ENCODE data around the gene P4HB.

P4HB gene

GRCh38 chr17:81885454-81885853 lies 25.1 kb upstream of the P4HB start:
- H3K4me1 ChIP-seq (ENCODE audit: insufficient read depth, low read length), result peaks cover 8% of the 10 kb centered on the region
- no peaks in the 10 kb centered on the region for H3K9me3 ChIP-seq (ENCODE audit: control insufficient read depth, insufficient read depth, low read length)
- H3K36me3 ChIP-seq (ENCODE audit: insufficient read depth, low read length), result peaks cover 46% of the 10 kb centered on the region
- no peak overlapping the region for H3K9ac ChIP-seq (ENCODE audit: low read depth, low read length)

GRCh38 chr17:81884968-81885367 lies 24.6 kb upstream of the P4HB start:
- Histone ChIP-seq H3K4me1 (ENCODE audit: insufficient read depth, low read length) (peaks cover 3% of the 10 kb centered on the region), H3K9me3 (ENCODE audit: control insufficient read depth, insufficient read depth, low read length) (no peaks in the 10 kb centered on the region), H3K9ac (ENCODE audit: low read depth, low read length) (no peak overlapping the region), H3K36me3 (ENCODE audit: insufficient read depth, low read length) (peaks cover 41% of the 10 kb centered on the region)

- peaks cover 37% of the 10 kb centered on the region for H3K36me3 ChIP-seq (ENCODE audit: insufficient read depth, low read length)
These were observed 24.2 kb upstream of the P4HB start for GRCh38 chr17:81884520-81884919.

GRCh38 chr17:81879121-81879520 lies 18.8 kb upstream of the P4HB start:
- Histone ChIP-seq H3K9me3 (ENCODE audit: control insufficient read depth, insufficient read depth, low read length) (no peaks in the 10 kb centered on the region), H3K4me1 (ENCODE audit: insufficient read depth, low read length) (no peaks in the 10 kb centered on the region), H3K36me3 (ENCODE audit: insufficient read depth, low read length) (peaks cover 10% of the 10 kb centered on the region), H3K9ac (ENCODE audit: low read depth, low read length) (no peak overlapping the region)

More at GRCh38 chr17:81884520-81884919, 24.2 kb upstream of the P4HB start:
- Histone ChIP-seq H3K9ac (ENCODE audit: low read depth, low read length) (no peak overlapping the region), H3K4me1 (ENCODE audit: insufficient read depth, low read length) (no peaks in the 10 kb centered on the region), H3K9me3 (ENCODE audit: control insufficient read depth, insufficient read depth, low read length) (no peaks in the 10 kb centered on the region)

- H3K4me1 ChIP-seq (ENCODE audit: insufficient read depth, low read length), result no peaks in the 10 kb centered on the region
- no peak overlapping the region for H3K9ac ChIP-seq (ENCODE audit: low read depth, low read length)
- peaks cover 8% of the 10 kb centered on the region for H3K36me3 ChIP-seq (ENCODE audit: insufficient read depth, low read length)
- H3K9me3 ChIP-seq (ENCODE audit: control insufficient read depth, insufficient read depth, low read length), result no peaks in the 10 kb centered on the region
These were observed 18.0 kb upstream of the P4HB start for GRCh38 chr17:81878294-81878693.

- no peaks in the 10 kb centered on the region for H3K9me3 ChIP-seq (ENCODE audit: control insufficient read depth, insufficient read depth, low read length)
- no peak overlapping the region for H3K9ac ChIP-seq (ENCODE audit: low read depth, low read length)
- peaks cover 7% of the 10 kb centered on the region for H3K36me3 ChIP-seq (ENCODE audit: insufficient read depth, low read length)
- H3K4me1 ChIP-seq (ENCODE audit: insufficient read depth, low read length), result no peaks in the 10 kb centered on the region
These were observed 17.2 kb upstream of the P4HB start for GRCh38 chr17:81877569-81877968.

GRCh38 chr17:81871387-81872230 lies 11.3 kb upstream of the P4HB start:
- peaks cover 26% of the 10 kb centered on the region; the same call in 1 of the 2 replicates for H3K4me1 ChIP-seq (ENCODE audit: insufficient read depth, low read length)
- no peaks in the 10 kb centered on the region for H3K9me3 ChIP-seq (ENCODE audit: control insufficient read depth, insufficient read depth, low read length)
- peak overlapping the region; percentile 92 for H3K9ac ChIP-seq (ENCODE audit: low read depth, low read length)
- no peaks in the 10 kb centered on the region for H3K36me3 ChIP-seq (ENCODE audit: insufficient read depth, low read length)

- Histone ChIP-seq H3K9ac (ENCODE audit: low read depth, low read length) (peak within 1 kb of the TSS; percentile 92), H3K36me3 (ENCODE audit: insufficient read depth, low read length) (peaks cover 2% of the 10 kb centered on the region; the same call in 1 of the 2 replicates), H3K4me1 (ENCODE audit: insufficient read depth, low read length) (peaks cover 29% of the 10 kb centered on the region; the same call in 1 of the 2 replicates), H3K9me3 (ENCODE audit: control insufficient read depth, insufficient read depth, low read length) (no peaks in the 10 kb centered on the region)
These were observed 10.6 kb upstream of the P4HB start, which contains the start of gene ARHGDIA for GRCh38 chr17:81870981-81871386. Gene ARHGDIA (minus strand): TSS chr17:81871337. CDS start chr17:81869930, 1,407 bp downstream.

- H3K36me3 ChIP-seq (ENCODE audit: insufficient read depth, low read length), result peaks cover 4% of the 10 kb centered on the region; the same call in 1 of the 2 replicates
- H3K9ac ChIP-seq (ENCODE audit: low read depth, low read length), result peak overlapping the region; percentile 90
- no peaks in the 10 kb centered on the region for H3K9me3 ChIP-seq (ENCODE audit: control insufficient read depth, insufficient read depth, low read length)
- H3K4me1 ChIP-seq (ENCODE audit: insufficient read depth, low read length), result peaks cover 29% of the 10 kb centered on the region; the same call in 1 of the 2 replicates
These were observed 10.0 kb upstream of the P4HB start for GRCh38 chr17:81870131-81870980.

GRCh38 chr17:81869221-81870130 lies 9.1 kb upstream of the P4HB start:
- Histone ChIP-seq H3K9me3 (ENCODE audit: control insufficient read depth, insufficient read depth, low read length) (no peaks in the 10 kb centered on the region), H3K9ac (ENCODE audit: low read depth, low read length) (peak overlapping the region; percentile 90), H3K36me3 (ENCODE audit: insufficient read depth, low read length) (peaks cover 4% of the 10 kb centered on the region; the same call in 1 of the 2 replicates), H3K4me1 (ENCODE audit: insufficient read depth, low read length) (peaks cover 29% of the 10 kb centered on the region; the same call in 1 of the 2 replicates)

GRCh38 chr17:81868674-81869220 lies 8.4 kb upstream of the P4HB start:
- Histone ChIP-seq H3K9me3 (ENCODE audit: control insufficient read depth, insufficient read depth, low read length) (no peaks in the 10 kb centered on the region), H3K36me3 (ENCODE audit: insufficient read depth, low read length) (peaks cover 5% of the 10 kb centered on the region), H3K9ac (ENCODE audit: low read depth, low read length) (peak overlapping the region; percentile 90), H3K4me1 (ENCODE audit: insufficient read depth, low read length) (peaks cover 29% of the 10 kb centered on the region; the same call in 1 of the 2 replicates)

- Histone ChIP-seq H3K9me3 (ENCODE audit: control insufficient read depth, insufficient read depth, low read length) (no peaks in the 10 kb centered on the region), H3K4me1 (ENCODE audit: insufficient read depth, low read length) (peaks cover 29% of the 10 kb centered on the region; the same call in 1 of the 2 replicates), H3K9ac (ENCODE audit: low read depth, low read length) (no peak overlapping the region), H3K36me3 (ENCODE audit: insufficient read depth, low read length) (peaks cover 11% of the 10 kb centered on the region)
These were observed 7.8 kb upstream of the P4HB start for GRCh38 chr17:81867991-81868673.

All from ES-I3 (cell line).